SK-N-SH (cell line): ENCODE measurements around the gene RPL4.

Source experiments
- FOXM1 ChIP-seq: IDR thresholded peaks from 2 replicates; pipeline ENCODE4 v1.4.0; 2012; ENCODE audit warnings: low read depth, mild to moderate bottlenecking
- TF ChIP-seq, protein P1 (sequence below): fragments of 200-600 bp; sonication (generic); IDR thresholded peaks from 2 replicates; pipeline ENCODE4 v1.6.1; 2017; ENCODE audit warnings: antibody characterized with exemption, mild to moderate bottlenecking, moderate library complexity
- TF ChIP-seq, protein P2 (sequence below): IDR thresholded peaks from 2 replicates; pipeline ENCODE4 v1.4.0; 2012; ENCODE audit warnings: low read depth

- TF ChIP-seq, protein P1, sequence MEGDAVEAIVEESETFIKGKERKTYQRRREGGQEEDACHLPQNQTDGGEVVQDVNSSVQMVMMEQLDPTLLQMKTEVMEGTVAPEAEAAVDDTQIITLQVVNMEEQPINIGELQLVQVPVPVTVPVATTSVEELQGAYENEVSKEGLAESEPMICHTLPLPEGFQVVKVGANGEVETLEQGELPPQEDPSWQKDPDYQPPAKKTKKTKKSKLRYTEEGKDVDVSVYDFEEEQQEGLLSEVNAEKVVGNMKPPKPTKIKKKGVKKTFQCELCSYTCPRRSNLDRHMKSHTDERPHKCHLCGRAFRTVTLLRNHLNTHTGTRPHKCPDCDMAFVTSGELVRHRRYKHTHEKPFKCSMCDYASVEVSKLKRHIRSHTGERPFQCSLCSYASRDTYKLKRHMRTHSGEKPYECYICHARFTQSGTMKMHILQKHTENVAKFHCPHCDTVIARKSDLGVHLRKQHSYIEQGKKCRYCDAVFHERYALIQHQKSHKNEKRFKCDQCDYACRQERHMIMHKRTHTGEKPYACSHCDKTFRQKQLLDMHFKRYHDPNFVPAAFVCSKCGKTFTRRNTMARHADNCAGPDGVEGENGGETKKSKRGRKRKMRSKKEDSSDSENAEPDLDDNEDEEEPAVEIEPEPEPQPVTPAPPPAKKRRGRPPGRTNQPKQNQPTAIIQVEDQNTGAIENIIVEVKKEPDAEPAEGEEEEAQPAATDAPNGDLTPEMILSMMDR = peak; percentile 64
- TF ChIP-seq FOXM1 = no peak
- TF ChIP-seq, protein P2, sequence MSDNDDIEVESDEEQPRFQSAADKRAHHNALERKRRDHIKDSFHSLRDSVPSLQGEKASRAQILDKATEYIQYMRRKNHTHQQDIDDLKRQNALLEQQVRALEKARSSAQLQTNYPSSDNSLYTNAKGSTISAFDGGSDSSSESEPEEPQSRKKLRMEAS = no peak
Measured at GRCh38 chr15:66498501-66499386, 5.9 kb downstream of the RPL4 start.
